NCI-H1417 (cell line): ENCODE measurements around the gene EGLN1.
A peak's percentile ranks its signal among the peaks of the same experiment; 100 is the strongest.

ENCODE experiments used
- DNase-seq, 3 experiments: peaks; one replicate each; lab custom pipeline; 2025; lab: John Stamatoyannopoulos, UW

Gene EGLN1

GRCh38 chr1:231421546-231421970 is 529 bp downstream of the EGLN1 start:
- peak; percentile 43 to 85 (median 84) for DNase-seq

- peak; percentile 18 to 84 (median 74) for DNase-seq
Measured at GRCh38 chr1:231420959-231421545, 1.0 kb downstream of the EGLN1 start.

- peak; percentile 27 to 68 (median 41) for DNase-seq
Measured at GRCh38 chr1:231420299-231420958, 1.7 kb downstream of the EGLN1 start.

- DNase-seq = peak in 1 of 3 experiments; percentile 30
Measured at GRCh38 chr1:231419738-231420298, 2.3 kb downstream of the EGLN1 start.

GRCh38 chr1:231419147-231419546 is 2.9 kb downstream of the EGLN1 start:
- DNase-seq = peak in 1 of 3 experiments; percentile 12

GRCh38 chr1:231418741-231419107 is 3.4 kb downstream of the EGLN1 start:
- no peak for DNase-seq

- no peak for DNase-seq
Measured at GRCh38 chr1:231418101-231418740, 3.9 kb downstream of the EGLN1 start.

- no peak for DNase-seq
Measured at GRCh38 chr1:231417513-231417912, 4.6 kb downstream of the EGLN1 start.

- no peak for DNase-seq
Measured at GRCh38 chr1:231416901-231417300, 5.2 kb downstream of the EGLN1 start.

- no peak for DNase-seq
Measured at GRCh38 chr1:231415018-231415583, 7.0 kb downstream of the EGLN1 start.

GRCh38 chr1:231414260-231415016 is 7.6 kb downstream of the EGLN1 start:
- DNase-seq = no peak

- DNase-seq = no peak
Measured at GRCh38 chr1:231413749-231414082, 8.4 kb downstream of the EGLN1 start.

- no peak for DNase-seq
Measured at GRCh38 chr1:231411036-231411531, 11.0 kb downstream of the EGLN1 start.

GRCh38 chr1:231410036-231410612 is 12.0 kb downstream of the EGLN1 start:
- no peak for DNase-seq

- DNase-seq = no peak
Measured at GRCh38 chr1:231408528-231409094, 13.5 kb downstream of the EGLN1 start.

GRCh38 chr1:231407547-231408396 is 14.3 kb downstream of the EGLN1 start:
- no peak for DNase-seq

GRCh38 chr1:231407049-231407448 is 15.0 kb downstream of the EGLN1 start:
- no peak for DNase-seq

- DNase-seq = no peak
Measured at GRCh38 chr1:231404318-231404717, 17.8 kb downstream of the EGLN1 start.

GRCh38 chr1:231401478-231401877 is 20.6 kb downstream of the EGLN1 start:
- no peak for DNase-seq
